PC-3 (cell line): ENCODE data around the gene CYS1. TPM values are rescaled to one million over a fixed set of nuclear protein-coding genes. Genes with fewer than 3 reads are reported as not detected.

ENCODE experiments used
- ATAC-seq: fragments of 200-7000 bp; cut with Tn5 transposase; 2 replicates; pipeline ENCODE4 v1.9.1; 2020; ENCODE audit warnings: mild to moderate bottlenecking, moderate library complexity
- BruUV-seq: library from RNA; stranded (reverse); fragments of 400-500 nt; replicated peaks from 2 replicates; lab custom pipeline; 2021; lab: Mats Ljungman, UMichigan
- CTCF ChIA-PET: fragments of 300-600 bp; sonication (Branson Sonifier 250); formaldehyde crosslinking; loops from one replicate; lab custom pipeline; 2022; ENCODE audit warnings: antibody characterized with exemption; lab: Charles Lee
- POLR2A ChIA-PET: fragments of 300-600 bp; sonication (Branson Sonifier 250); formaldehyde crosslinking; loops from one replicate; lab custom pipeline; 2022; ENCODE audit warnings: antibody characterized with exemption; ENCODE audit not compliant: unreplicated experiment; lab: Charles Lee
- DNase-seq: peaks from one replicate; pipeline ENCODE4 v3.0.0-alpha.2; 2015
- H2AFZ ChIP-seq: fragments of 300-600 bp; sonication (generic); 2 replicates; pipeline ENCODE4 v1.6.0; 2016; ENCODE audit warnings: antibody characterized with exemption, low read length
- H3F3A ChIP-seq: fragments of 300-600 bp; sonication (generic); one replicate; pipeline ENCODE4 v1.6.0; 2017; ENCODE audit warnings: antibody characterized with exemption, low read length, control low read depth, mild to moderate bottlenecking; ENCODE audit not compliant: unreplicated experiment
- H3K27ac ChIP-seq: fragments of 300-600 bp; sonication (generic); 2 replicates; pipeline ENCODE4 v1.5.1; 2016; ENCODE audit warnings: mild to moderate bottlenecking, low read length
- H3K27me3 ChIP-seq: fragments of 300-600 bp; sonication (generic); 2 replicates; pipeline ENCODE4 v1.6.1; 2016; ENCODE audit warnings: low read length, mixed read lengths
- H3K36me3 ChIP-seq: fragments of 300-600 bp; sonication (generic); 2 replicates; pipeline ENCODE4 v1.6.1; 2016; ENCODE audit warnings: low read depth, mixed run types, low read length, mixed read lengths
- H3K4me1 ChIP-seq: fragments of 300-600 bp; sonication (generic); 2 replicates; pipeline ENCODE4 v1.5.1; 2016; ENCODE audit warnings: low read length; ENCODE audit not compliant: insufficient read depth
- H3K4me2 ChIP-seq: fragments of 300-600 bp; sonication (generic); 2 replicates; pipeline ENCODE4 v1.6.0; 2016; ENCODE audit warnings: low read length
- H3K4me3 ChIP-seq: fragments of 300-600 bp; sonication (generic); 2 replicates; pipeline ENCODE4 v1.5.1; 2016; ENCODE audit warnings: mild to moderate bottlenecking, low read length, mixed read lengths
- H3K79me2 ChIP-seq: fragments of 300-600 bp; sonication (generic); 2 replicates; pipeline ENCODE4 v1.6.1; 2017; ENCODE audit warnings: low read length, mixed read lengths
- H3K9ac ChIP-seq: fragments of 300-600 bp; sonication (generic); 2 replicates; pipeline ENCODE4 v1.6.0; 2016; ENCODE audit warnings: mild to moderate bottlenecking, low read length
- H3K9me2 ChIP-seq: fragments of 300-600 bp; sonication (generic); replicated peaks from 2 replicates; pipeline ENCODE4 v1.6.1; 2016; ENCODE audit warnings: mixed run types, low read length, mixed read lengths
- H3K9me3 ChIP-seq: fragments of 300-600 bp; sonication (generic); 2 replicates; pipeline ENCODE4 v1.6.1; 2016; ENCODE audit warnings: low read length, mixed read lengths
- H4K20me1 ChIP-seq: fragments of 300-600 bp; sonication (generic); 2 replicates; pipeline ENCODE4 v1.6.1; 2016; ENCODE audit warnings: low read length, mixed read lengths
- CTCF ChIP-seq: fragments of 300-600 bp; sonication (generic); conservative IDR thresholded peaks from 2 replicates; pipeline ENCODE4 v1.5.1; 2017; ENCODE audit warnings: antibody characterized with exemption, low read depth, mild to moderate bottlenecking, low read length
- EZH2 ChIP-seq: fragments of 300-600 bp; sonication (generic); IDR thresholded peaks from one replicate; pipeline ENCODE4 v1.6.1; 2017; ENCODE audit warnings: antibody characterized with exemption, mild to moderate bottlenecking, low read length; ENCODE audit not compliant: unreplicated experiment
- EZH2phosphoT487 ChIP-seq: fragments of 300-600 bp; sonication (generic); IDR thresholded peaks from 2 replicates; pipeline ENCODE4 v1.6.1; 2018; ENCODE audit warnings: mild to moderate bottlenecking, antibody characterized with exemption, low read length, borderline replicate concordance
- intact Hi-C: fragments of 100-400 bp; cut with micrococcal nuclease; formaldehyde crosslinking; loops from 2 replicates; pipeline ENCODE4 v1.9.0; 2023
- total RNA-seq: library from RNA; depleted of rRNA; stranded (reverse); fragments of >200 nt; gene quantifications from 2 replicates; pipeline ENCODE4 v1.2.3, GENCODE V29; 2014

CYS1 gene
- total RNA-seq, 1 experiment from 2014 or later, result 0.15 TPM

GRCh38 chr2:10065773-10066055, 14.5 kb downstream of the CYS1 start:
- H3F3A ChIP-seq, result no peaks in the 10 kb centered on the region
- H3K4me1 ChIP-seq, result no peaks in the 10 kb centered on the region
- no TSS peak for BruUV-seq
- H3K9me2 ChIP-seq, result no peaks in the 10 kb centered on the region
- ChIA-PET CTCF (no interaction called here), POLR2A (no interaction called here)
- no peak for DNase-seq
- intact Hi-C loops, result no loop called here
- no peak overlapping the region for H2AFZ ChIP-seq
- no peak overlapping the region for H3K4me3 ChIP-seq
- TF ChIP-seq EZH2, result no peak
- TF ChIP-seq EZH2phosphoT487, result no peak
- no peak for TF ChIP-seq CTCF
- H3K9ac ChIP-seq, result no peak overlapping the region
- no peak overlapping the region for H3K4me2 ChIP-seq
- no peak for ATAC-seq
- H4K20me1 ChIP-seq, result no peaks in the 10 kb centered on the region
- H3K27me3 ChIP-seq, result no peaks in the 10 kb centered on the region
- no peaks in the 10 kb centered on the region for H3K79me2 ChIP-seq
- H3K9me3 ChIP-seq, result no peaks in the 10 kb centered on the region
- H3K27ac ChIP-seq, result no peak overlapping the region
- no peaks in the 10 kb centered on the region for H3K36me3 ChIP-seq

- POLR2A ChIA-PET, result no interaction called here
- Histone ChIP-seq H3F3A (no peaks in the 10 kb centered on the region), H3K9me2 (no peaks in the 10 kb centered on the region), H3K79me2 (no peaks in the 10 kb centered on the region), H3K9ac (no peak overlapping the region), H3K4me1 (no peaks in the 10 kb centered on the region), H3K4me3 (no peak overlapping the region), H3K36me3 (no peaks in the 10 kb centered on the region), H2AFZ (no peak overlapping the region), H3K4me2 (no peak overlapping the region), H3K9me3 (no peaks in the 10 kb centered on the region), H3K27ac (no peak overlapping the region), H4K20me1 (no peaks in the 10 kb centered on the region), H3K27me3 (no peaks in the 10 kb centered on the region)
- TF ChIP-seq EZH2phosphoT487 (no peak), CTCF (no peak), EZH2 (no peak)
- CTCF ChIA-PET, result no interaction called here
- intact Hi-C loops, result no loop called here
- DNase-seq, result no peak
- no TSS peak for BruUV-seq
- no peak for ATAC-seq
These were observed 15.1 kb downstream of the CYS1 start for GRCh38 chr2:10064932-10065772.

GRCh38 chr2:10063566-10063965, 16.6 kb downstream of the CYS1 start:
- Histone ChIP-seq H3K4me1 (no peaks in the 10 kb centered on the region), H3K36me3 (no peaks in the 10 kb centered on the region), H2AFZ (no peak overlapping the region), H3K9me2 (no peaks in the 10 kb centered on the region), H3K79me2 (no peaks in the 10 kb centered on the region), H3K4me3 (no peak overlapping the region), H3F3A (no peaks in the 10 kb centered on the region), H3K4me2 (no peak overlapping the region), H3K27me3 (no peaks in the 10 kb centered on the region), H4K20me1 (no peaks in the 10 kb centered on the region), H3K9ac (no peak overlapping the region), H3K9me3 (no peaks in the 10 kb centered on the region), H3K27ac (no peak overlapping the region)
- CTCF ChIA-PET, result no interaction called here
- BruUV-seq, result no TSS peak
- POLR2A ChIA-PET, result no interaction called here
- TF ChIP-seq EZH2 (no peak), EZH2phosphoT487 (no peak)
- intact Hi-C loops, result no loop called here
- ATAC-seq, result no peak
- DNase-seq, result no peak
